ENCODE results near the gene HEATR5B. TPM values are rescaled to one million over a fixed set of nuclear protein-coding genes. Genes with fewer than 3 reads are reported as not detected.
"Not testable (repeated sequence)": the region's sequence is repeated elsewhere in the genome, so short reads cannot be mapped to it uniquely, and the experiment has no call there.

HEATR5B gene
- total and polyA plus RNA-seq, 2 donors (not counting 1 experiment from before 2014, with no cell fraction given), result 15.7 to 22.0 TPM

DNA sequence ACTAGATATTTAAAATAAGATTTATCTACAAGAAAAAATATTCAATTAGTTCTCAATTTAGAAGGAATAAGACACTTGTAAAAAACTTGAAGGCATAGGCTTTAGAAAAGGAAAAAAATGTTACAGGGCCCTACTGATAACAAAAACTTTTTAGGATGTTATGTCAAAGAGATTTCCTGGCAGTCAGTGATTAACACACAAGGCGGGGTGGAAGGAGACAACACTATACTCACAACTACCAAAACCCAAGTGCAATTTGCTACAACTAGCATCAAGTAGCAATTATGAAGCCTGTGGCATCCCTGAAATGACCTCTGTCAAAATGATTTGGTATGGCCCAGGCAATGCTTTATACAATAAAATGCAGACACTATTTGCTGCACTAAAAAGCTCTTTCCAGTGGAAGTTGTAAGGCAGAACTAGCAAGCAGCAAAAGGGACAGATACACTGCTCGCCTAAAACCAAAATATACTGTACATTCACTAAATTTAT is 133.1 kb downstream of the HEATR5B start:
- Histone ChIP-seq H3K4me1 (ENCODE audit: control insufficient read depth, extremely low read depth, insufficient read depth, low read length) (peaks cover 6% of the 10 kb centered on the region), H3K79me2 (ENCODE audit: control insufficient read depth, insufficient read depth, low read length) (peaks cover 22% of the 10 kb centered on the region), H3K9me3 (ENCODE audit: control insufficient read depth, insufficient read depth, low read depth, low read length) (no peaks in the 10 kb centered on the region), H3K4me2 (ENCODE audit: extremely low read depth, insufficient read depth, low read length) (no peak overlapping the region), H3K36me3 (ENCODE audit: control insufficient read depth, insufficient read depth, low read length) (no peaks in the 10 kb centered on the region), H2AFZ (ENCODE audit: low read length) (no peak overlapping the region), H3K27ac (ENCODE audit: insufficient read depth, low read length) (no peak overlapping the region), H3K9ac (ENCODE audit: insufficient read depth, low read length) (no peak overlapping the region), H4K20me1 (ENCODE audit: control insufficient read depth, extremely low read depth, insufficient read depth, low read length) (no peaks in the 10 kb centered on the region), H3K4me3 (replicated peaks in 1 of 4; ENCODE audit: control extremely low read depth in 1 of 4, insufficient read depth in 1 of 4, low read depth in 3 of 4, low read length in 4 of 4) (no peak overlapping the region), H3K27me3 (ENCODE audit: control insufficient read depth, insufficient read depth, low read length) (no peaks in the 10 kb centered on the region)
- no peak for TF ChIP-seq EZH2 (IDR thresholded peaks at IDR 0.05; ENCODE audit: low read length, missing control alignments)
- DNase-seq (ENCODE audit: low read depth in 2 of 2), result no peak

DNA sequence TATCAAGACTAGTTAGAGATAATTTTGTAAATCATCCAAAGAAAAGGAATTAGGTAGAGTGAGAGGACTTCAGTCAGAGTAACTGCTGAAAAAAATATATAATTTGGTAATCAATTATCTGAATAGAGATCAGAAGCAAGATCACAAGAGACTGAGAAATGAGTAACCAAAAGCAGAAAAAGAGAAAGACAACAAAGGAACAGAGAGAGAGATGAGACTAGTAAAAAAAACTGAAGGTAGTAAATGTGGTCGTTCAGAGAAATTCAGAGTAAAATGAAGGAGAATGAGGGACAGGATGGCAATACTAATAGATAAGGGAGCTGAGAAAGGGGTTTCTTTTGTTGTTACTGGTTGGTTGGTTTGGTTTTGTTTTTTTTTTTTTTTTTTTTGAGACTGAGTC is 134.3 kb downstream of the HEATR5B start:
- Histone ChIP-seq H3K79me2 (ENCODE audit: control insufficient read depth, insufficient read depth, low read length) (peaks cover 14% of the 10 kb centered on the region), H3K36me3 (ENCODE audit: control insufficient read depth, insufficient read depth, low read length) (no peaks in the 10 kb centered on the region), H3K4me3 (replicated peaks in 1 of 4; ENCODE audit: control extremely low read depth in 1 of 4, insufficient read depth in 1 of 4, low read depth in 3 of 4, low read length in 4 of 4) (no peak overlapping the region), H3K9ac (ENCODE audit: insufficient read depth, low read length) (no peak overlapping the region), H3K4me2 (ENCODE audit: extremely low read depth, insufficient read depth, low read length) (no peak overlapping the region), H3K27ac (ENCODE audit: insufficient read depth, low read length) (no peak overlapping the region), H2AFZ (ENCODE audit: low read length) (no peak overlapping the region), H3K27me3 (ENCODE audit: control insufficient read depth, insufficient read depth, low read length) (no peaks in the 10 kb centered on the region), H3K9me3 (ENCODE audit: control insufficient read depth, insufficient read depth, low read depth, low read length) (no peaks in the 10 kb centered on the region), H4K20me1 (ENCODE audit: control insufficient read depth, extremely low read depth, insufficient read depth, low read length) (no peaks in the 10 kb centered on the region), H3K4me1 (ENCODE audit: control insufficient read depth, extremely low read depth, insufficient read depth, low read length) (peaks cover 6% of the 10 kb centered on the region)
- TF ChIP-seq EZH2 (IDR thresholded peaks at IDR 0.05; ENCODE audit: low read length, missing control alignments), result no peak
- TF ChIP-seq, protein P1, sequence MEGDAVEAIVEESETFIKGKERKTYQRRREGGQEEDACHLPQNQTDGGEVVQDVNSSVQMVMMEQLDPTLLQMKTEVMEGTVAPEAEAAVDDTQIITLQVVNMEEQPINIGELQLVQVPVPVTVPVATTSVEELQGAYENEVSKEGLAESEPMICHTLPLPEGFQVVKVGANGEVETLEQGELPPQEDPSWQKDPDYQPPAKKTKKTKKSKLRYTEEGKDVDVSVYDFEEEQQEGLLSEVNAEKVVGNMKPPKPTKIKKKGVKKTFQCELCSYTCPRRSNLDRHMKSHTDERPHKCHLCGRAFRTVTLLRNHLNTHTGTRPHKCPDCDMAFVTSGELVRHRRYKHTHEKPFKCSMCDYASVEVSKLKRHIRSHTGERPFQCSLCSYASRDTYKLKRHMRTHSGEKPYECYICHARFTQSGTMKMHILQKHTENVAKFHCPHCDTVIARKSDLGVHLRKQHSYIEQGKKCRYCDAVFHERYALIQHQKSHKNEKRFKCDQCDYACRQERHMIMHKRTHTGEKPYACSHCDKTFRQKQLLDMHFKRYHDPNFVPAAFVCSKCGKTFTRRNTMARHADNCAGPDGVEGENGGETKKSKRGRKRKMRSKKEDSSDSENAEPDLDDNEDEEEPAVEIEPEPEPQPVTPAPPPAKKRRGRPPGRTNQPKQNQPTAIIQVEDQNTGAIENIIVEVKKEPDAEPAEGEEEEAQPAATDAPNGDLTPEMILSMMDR (conservative IDR thresholded peaks at IDR 0.05 in 1 of 2, IDR thresholded peaks at IDR 0.05 in 1 of 2; ENCODE audit: low read depth in 1 of 2, low read length in 2 of 2), result no peak
- DNase-seq (ENCODE audit: low read depth in 2 of 2), result no peak

DNA sequence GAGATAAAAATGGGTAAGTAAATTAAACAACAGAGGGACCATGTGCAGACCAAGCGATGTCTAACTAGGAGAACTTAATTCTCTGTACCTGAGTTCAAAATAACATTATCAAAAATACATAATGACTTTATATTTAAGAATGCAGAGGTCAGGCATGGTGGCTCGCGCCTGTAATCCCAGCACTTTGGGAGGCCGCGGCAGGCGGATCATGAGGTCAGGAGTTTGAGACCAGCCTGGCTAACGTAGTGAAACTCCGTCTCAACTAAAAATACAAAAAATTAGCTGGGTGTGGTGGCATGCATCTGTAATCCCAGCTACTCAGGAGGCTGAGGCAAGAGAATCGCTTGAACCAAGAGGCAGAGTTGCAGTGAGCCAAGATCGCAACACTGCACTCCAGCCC is 138.9 kb downstream of the HEATR5B start:
- not testable (repeated sequence) for H3K4me3 ChIP-seq (replicated peaks in 1 of 4; ENCODE audit: control extremely low read depth in 1 of 4, insufficient read depth in 1 of 4, low read depth in 3 of 4, low read length in 4 of 4); H3K27me3 ChIP-seq (ENCODE audit: control insufficient read depth, insufficient read depth, low read length); DNase-seq (ENCODE audit: low read depth in 2 of 2); H3K36me3 ChIP-seq (ENCODE audit: control insufficient read depth, insufficient read depth, low read length); H3K79me2 ChIP-seq (ENCODE audit: control insufficient read depth, insufficient read depth, low read length); H2AFZ ChIP-seq (ENCODE audit: low read length); H3K9ac ChIP-seq (ENCODE audit: insufficient read depth, low read length); H3K9me3 ChIP-seq (ENCODE audit: control insufficient read depth, insufficient read depth, low read depth, low read length); H4K20me1 ChIP-seq (ENCODE audit: control insufficient read depth, extremely low read depth, insufficient read depth, low read length); H3K4me2 ChIP-seq (ENCODE audit: extremely low read depth, insufficient read depth, low read length); H3K4me1 ChIP-seq (ENCODE audit: control insufficient read depth, extremely low read depth, insufficient read depth, low read length); H3K27ac ChIP-seq (ENCODE audit: insufficient read depth, low read length)

DNA sequence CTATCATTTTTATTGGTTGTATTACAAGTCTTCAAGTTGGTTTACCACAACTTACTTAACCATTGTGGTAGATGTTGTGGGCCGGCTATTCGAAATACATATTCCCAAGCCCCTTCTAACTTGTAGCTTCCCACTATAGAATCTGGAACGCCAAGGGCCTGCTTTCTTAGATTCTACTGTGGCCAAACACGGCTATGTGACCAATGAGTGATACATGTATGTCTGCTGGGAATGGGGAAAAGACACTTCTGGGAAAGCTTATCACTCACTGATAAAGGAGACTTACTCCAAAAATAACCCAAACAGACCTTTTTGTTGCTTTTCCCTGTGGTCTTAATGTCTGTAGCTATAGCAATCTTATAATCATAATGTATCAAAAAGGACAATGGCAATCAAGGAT is 142.3 kb downstream of the HEATR5B start:
- Histone ChIP-seq H3K9me3 (ENCODE audit: control insufficient read depth, insufficient read depth, low read depth, low read length) (no peaks in the 10 kb centered on the region), H3K9ac (ENCODE audit: insufficient read depth, low read length) (no peak overlapping the region), H3K4me2 (ENCODE audit: extremely low read depth, insufficient read depth, low read length) (no peak overlapping the region), H3K27ac (ENCODE audit: insufficient read depth, low read length) (no peak overlapping the region), H3K27me3 (ENCODE audit: control insufficient read depth, insufficient read depth, low read length) (no peaks in the 10 kb centered on the region), H3K4me3 (replicated peaks in 1 of 4; ENCODE audit: control extremely low read depth in 1 of 4, insufficient read depth in 1 of 4, low read depth in 3 of 4, low read length in 4 of 4) (no peak overlapping the region), H2AFZ (ENCODE audit: low read length) (no peak overlapping the region), H4K20me1 (ENCODE audit: control insufficient read depth, extremely low read depth, insufficient read depth, low read length) (no peaks in the 10 kb centered on the region), H3K36me3 (ENCODE audit: control insufficient read depth, insufficient read depth, low read length) (no peaks in the 10 kb centered on the region), H3K4me1 (ENCODE audit: control insufficient read depth, extremely low read depth, insufficient read depth, low read length) (no peaks in the 10 kb centered on the region), H3K79me2 (ENCODE audit: control insufficient read depth, insufficient read depth, low read length) (no peaks in the 10 kb centered on the region)
- no peak for TF ChIP-seq EZH2 (IDR thresholded peaks at IDR 0.05; ENCODE audit: low read length, missing control alignments)
- TF ChIP-seq, protein P1 (conservative IDR thresholded peaks at IDR 0.05 in 1 of 2, IDR thresholded peaks at IDR 0.05 in 1 of 2; ENCODE audit: low read depth in 1 of 2, low read length in 2 of 2), result no peak
- DNase-seq (ENCODE audit: low read depth in 2 of 2), result no peak

DNA sequence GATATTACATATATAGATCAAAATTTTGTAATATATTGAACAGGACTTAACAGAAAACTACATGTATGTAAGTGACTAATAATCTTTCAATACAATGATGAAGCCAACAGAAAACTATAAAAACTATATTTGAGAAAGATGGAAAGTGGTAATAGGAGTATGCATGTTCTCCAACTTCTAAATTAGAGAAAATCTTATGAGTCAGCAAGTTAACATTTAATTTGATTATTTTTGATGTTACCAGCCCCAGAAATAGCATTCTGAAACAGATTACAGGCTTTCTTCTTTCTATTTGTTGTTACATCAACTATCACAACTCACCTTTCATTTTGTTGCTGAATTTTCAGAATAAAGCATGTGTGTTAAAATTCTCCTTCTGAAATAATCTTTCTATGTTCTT is 147.6 kb downstream of the HEATR5B start:
- H3K79me2 ChIP-seq (ENCODE audit: control insufficient read depth, insufficient read depth, low read length); H3K27me3 ChIP-seq (ENCODE audit: control insufficient read depth, insufficient read depth, low read length); H3K4me3 ChIP-seq (replicated peaks in 1 of 4; ENCODE audit: control extremely low read depth in 1 of 4, insufficient read depth in 1 of 4, low read depth in 3 of 4, low read length in 4 of 4); H3K4me1 ChIP-seq (ENCODE audit: control insufficient read depth, extremely low read depth, insufficient read depth, low read length); H4K20me1 ChIP-seq (ENCODE audit: control insufficient read depth, extremely low read depth, insufficient read depth, low read length); H3K36me3 ChIP-seq (ENCODE audit: control insufficient read depth, insufficient read depth, low read length); H3K27ac ChIP-seq (ENCODE audit: insufficient read depth, low read length); H3K9me3 ChIP-seq (ENCODE audit: control insufficient read depth, insufficient read depth, low read depth, low read length); H3K9ac ChIP-seq (ENCODE audit: insufficient read depth, low read length); H2AFZ ChIP-seq (ENCODE audit: low read length); H3K4me2 ChIP-seq (ENCODE audit: extremely low read depth, insufficient read depth, low read length); DNase-seq (ENCODE audit: low read depth in 2 of 2): not testable (repeated sequence)
